Trophoblast cell (in vitro differentiated cells and primary cell): Measurements from ENCODE around the gene ALK.

Experiments
- DNase-seq, 2 donors: peaks; one replicate each; pipeline ENCODE4 v3.0.0-alpha.2; 2016
- H2AFZ ChIP-seq: 2 replicates; pipeline ENCODE4 v1.6.1; 2013; ENCODE audit warnings: low read length, moderate library complexity, mild to moderate bottlenecking; ENCODE audit not compliant: insufficient read depth, poor library complexity
- H2AK5ac ChIP-seq: 2 replicates; pipeline ENCODE4 v1.6.1; 2013; ENCODE audit warnings: mild to moderate bottlenecking, low read length
- H2BK120ac ChIP-seq: 2 replicates; pipeline ENCODE4 v1.6.1; 2013; ENCODE audit warnings: low read length, mild to moderate bottlenecking, moderate library complexity; ENCODE audit not compliant: insufficient read depth, poor library complexity
- H2BK12ac ChIP-seq: 2 replicates; pipeline ENCODE4 v1.6.1; 2013; ENCODE audit warnings: mild to moderate bottlenecking, low read length, moderate library complexity
- H2BK5ac ChIP-seq: 2 replicates; pipeline ENCODE4 v1.6.1; 2013; ENCODE audit warnings: low read length, low read depth, moderate library complexity, mild to moderate bottlenecking; ENCODE audit not compliant: poor library complexity
- H3K14ac ChIP-seq: 2 replicates; pipeline ENCODE4 v1.6.1; 2013; ENCODE audit warnings: mild to moderate bottlenecking, low read length
- H3K18ac ChIP-seq: 2 replicates; pipeline ENCODE4 v1.6.1; 2013; ENCODE audit warnings: mild to moderate bottlenecking, low read length
- H3K23ac ChIP-seq: 2 replicates; pipeline ENCODE4 v1.6.1; 2013; ENCODE audit warnings: low read length
- H3K27ac ChIP-seq: 2 replicates; pipeline ENCODE4 v1.5.1; 2013; ENCODE audit warnings: low read depth, mild to moderate bottlenecking, inconsistent platforms, low read length, moderate library complexity
- H3K27me3 ChIP-seq: 2 replicates; pipeline ENCODE4 v1.6.1; 2013; ENCODE audit warnings: inconsistent platforms, mild to moderate bottlenecking, low read length, moderate library complexity; ENCODE audit not compliant: insufficient read depth
- H3K36me3 ChIP-seq, 2 experiments: 1 replicate in 1 of 2; 2 replicates in 1 of 2; pipeline ENCODE4 v1.6.1; 2013; ENCODE audit warnings: low read length in 2 of 2, mild to moderate bottlenecking in 2 of 2, moderate library complexity in 1 of 2; ENCODE audit not compliant: insufficient read depth in 2 of 2, control insufficient read depth in 1 of 2
- H3K4ac ChIP-seq: 2 replicates; pipeline ENCODE4 v1.6.1; 2013; ENCODE audit warnings: low read depth, mild to moderate bottlenecking, low read length, moderate library complexity
- H3K4me1 ChIP-seq, 2 experiments: 1 replicate in 1 of 2; 2 replicates in 1 of 2; pipeline ENCODE4 v1.6.1; 2013; ENCODE audit warnings: low read length in 2 of 2, mild to moderate bottlenecking in 2 of 2, moderate library complexity in 1 of 2; ENCODE audit not compliant: insufficient read depth in 2 of 2, control insufficient read depth in 1 of 2
- H3K4me2 ChIP-seq: 2 replicates; pipeline ENCODE4 v1.6.1; 2013; ENCODE audit warnings: inconsistent platforms, mild to moderate bottlenecking, low read length, moderate library complexity
- H3K4me3 ChIP-seq: 2 replicates; pipeline ENCODE4 v1.5.1; 2013; ENCODE audit warnings: mild to moderate bottlenecking, low read depth, low read length, inconsistent platforms
- H3K79me1 ChIP-seq: one replicate; pipeline ENCODE4 v1.6.1; 2013; ENCODE audit warnings: low read length
- H3K79me2 ChIP-seq: 2 replicates; pipeline ENCODE4 v1.6.1; 2013; ENCODE audit warnings: low read length, mild to moderate bottlenecking; ENCODE audit not compliant: control insufficient read depth, insufficient read depth, poor library complexity
- H3K9ac ChIP-seq: 2 replicates; pipeline ENCODE4 v1.6.1; 2013; ENCODE audit warnings: mild to moderate bottlenecking, low read length
- H3K9me3 ChIP-seq: 2 replicates; pipeline ENCODE4 v1.6.1; 2013; ENCODE audit warnings: low read depth, mild to moderate bottlenecking, control low read depth, inconsistent platforms, low read length; ENCODE audit not compliant: insufficient read depth
- H4K12ac ChIP-seq: 2 replicates; pipeline ENCODE4 v1.6.1; 2013; ENCODE audit warnings: low read depth, mild to moderate bottlenecking, low read length, moderate library complexity
- H4K8ac ChIP-seq: 2 replicates; pipeline ENCODE4 v1.6.1; 2013; ENCODE audit warnings: low read depth, mild to moderate bottlenecking, low read length, moderate library complexity
- H4K91ac ChIP-seq: one replicate; pipeline ENCODE4 v1.6.1; 2013; ENCODE audit warnings: low read depth, mild to moderate bottlenecking, low read length, moderate library complexity
- WGBS: extraction: QIAGEN DNeasy Blood & Tissue Kit; methylation state at CpG from one replicate; pipeline ENCODE4 v1.1.7; 2013; ENCODE audit warnings: missing lambda C conversion rate; ENCODE audit not compliant: insufficient read length, insufficient coverage; ENCODE audit errors: extremely low coverage; 5-methylcytosine and 5-hydroxymethylcytosine counted together

ALK gene

GRCh38 chr2:29700560-29700959 is 220.8 kb downstream of the ALK start:
- H3K9ac ChIP-seq: no peak overlapping the region
- no peaks in the 10 kb centered on the region for H3K36me3 ChIP-seq
- no peaks in the 10 kb centered on the region for H3K79me2 ChIP-seq
- H4K91ac ChIP-seq: no peak overlapping the region
- H3K4me2 ChIP-seq: no peak overlapping the region
- H2BK120ac ChIP-seq: no peak overlapping the region
- no peak for DNase-seq
- WGBS: no CpG with 5 or more reads among the region's 2 CpGs
- no peak overlapping the region for H3K14ac ChIP-seq
- no peak overlapping the region for H4K12ac ChIP-seq
- H3K4me1 ChIP-seq: no peaks in the 10 kb centered on the region
- no peak overlapping the region for H2AK5ac ChIP-seq
- no peak overlapping the region for H3K27ac ChIP-seq
- H3K23ac ChIP-seq: no peak overlapping the region
- H4K8ac ChIP-seq: no peak overlapping the region
- H3K27me3 ChIP-seq: no peaks in the 10 kb centered on the region
- peaks cover 4% of the 10 kb centered on the region for H3K9me3 ChIP-seq
- no peak overlapping the region for H3K4me3 ChIP-seq
- no peak overlapping the region for H2BK12ac ChIP-seq
- no peak overlapping the region for H3K4ac ChIP-seq
- H3K79me1 ChIP-seq: no peaks in the 10 kb centered on the region
- no peak overlapping the region for H3K18ac ChIP-seq
- H2BK5ac ChIP-seq: no peak overlapping the region
- no peak overlapping the region for H2AFZ ChIP-seq

GRCh38 chr2:29699045-29699444 is 222.3 kb downstream of the ALK start:
- Histone ChIP-seq H3K9me3 (peaks cover 4% of the 10 kb centered on the region), H3K18ac (no peak overlapping the region), H3K4me3 (no peak overlapping the region), H2BK120ac (no peak overlapping the region), H3K4me2 (no peak overlapping the region), H2BK5ac (no peak overlapping the region), H3K79me2 (no peaks in the 10 kb centered on the region), H2AK5ac (no peak overlapping the region), H3K9ac (no peak overlapping the region), H3K23ac (no peak overlapping the region), H3K27me3 (no peaks in the 10 kb centered on the region), H3K4ac (no peak overlapping the region), H3K79me1 (no peaks in the 10 kb centered on the region), H3K4me1 (no peaks in the 10 kb centered on the region), H4K12ac (no peak overlapping the region), H2AFZ (no peak overlapping the region), H3K36me3 (no peaks in the 10 kb centered on the region), H3K14ac (no peak overlapping the region), H2BK12ac (no peak overlapping the region), H4K91ac (no peak overlapping the region), H4K8ac (no peak overlapping the region), H3K27ac (no peak overlapping the region)
- DNase-seq: no peak
- no CpG with 5 or more reads among the region's 4 CpGs for WGBS

GRCh38 chr2:29698216-29698615 is 223.2 kb downstream of the ALK start:
- H4K8ac ChIP-seq: no peak overlapping the region
- no peaks in the 10 kb centered on the region for H3K27me3 ChIP-seq
- H3K79me2 ChIP-seq: no peaks in the 10 kb centered on the region
- H3K4me1 ChIP-seq: no peaks in the 10 kb centered on the region
- no peaks in the 10 kb centered on the region for H3K36me3 ChIP-seq
- H4K12ac ChIP-seq: no peak overlapping the region
- no peak overlapping the region for H2AFZ ChIP-seq
- DNase-seq: no peak
- H2AK5ac ChIP-seq: no peak overlapping the region
- H3K4ac ChIP-seq: no peak overlapping the region
- H3K14ac ChIP-seq: no peak overlapping the region
- H4K91ac ChIP-seq: no peak overlapping the region
- H3K18ac ChIP-seq: no peak overlapping the region
- no peaks in the 10 kb centered on the region for H3K79me1 ChIP-seq
- H2BK120ac ChIP-seq: no peak overlapping the region
- H3K9ac ChIP-seq: no peak overlapping the region
- H3K4me3 ChIP-seq: no peak overlapping the region
- H3K27ac ChIP-seq: no peak overlapping the region
- peaks cover 4% of the 10 kb centered on the region for H3K9me3 ChIP-seq
- WGBS: no CpG with 5 or more reads among the region's 3 CpGs
- H2BK5ac ChIP-seq: no peak overlapping the region
- H2BK12ac ChIP-seq: no peak overlapping the region
- no peak overlapping the region for H3K4me2 ChIP-seq
- no peak overlapping the region for H3K23ac ChIP-seq

GRCh38 chr2:29697715-29698114 is 223.7 kb downstream of the ALK start:
- H2BK120ac ChIP-seq: no peak overlapping the region
- no CpG with 5 or more reads among the region's 2 CpGs for WGBS

More at GRCh38 chr2:29697715-29698114, 223.7 kb downstream of the ALK start:
- no peak overlapping the region for H4K8ac ChIP-seq
- no peak overlapping the region for H3K4me2 ChIP-seq
- no peak overlapping the region for H3K18ac ChIP-seq
- H2BK12ac ChIP-seq: no peak overlapping the region
- H3K9ac ChIP-seq: no peak overlapping the region
- no peak overlapping the region for H3K4ac ChIP-seq
- H2AFZ ChIP-seq: no peak overlapping the region
- no peak overlapping the region for H3K14ac ChIP-seq
- H3K27ac ChIP-seq: no peak overlapping the region
- no peaks in the 10 kb centered on the region for H3K79me2 ChIP-seq
- no peak overlapping the region for H3K23ac ChIP-seq
- H3K27me3 ChIP-seq: no peaks in the 10 kb centered on the region
- no peaks in the 10 kb centered on the region for H3K4me1 ChIP-seq
- no peak overlapping the region for H4K12ac ChIP-seq
- peaks cover 4% of the 10 kb centered on the region for H3K9me3 ChIP-seq
- H4K91ac ChIP-seq: no peak overlapping the region
- H2AK5ac ChIP-seq: no peak overlapping the region
- no peak overlapping the region for H2BK5ac ChIP-seq
- no peak overlapping the region for H3K4me3 ChIP-seq
- DNase-seq: no peak
- no peaks in the 10 kb centered on the region for H3K36me3 ChIP-seq
- no peaks in the 10 kb centered on the region for H3K79me1 ChIP-seq
